NCI-H226 (cell line): ENCODE results near the gene NECAB3.
"Not testable (repeated sequence)": the region's sequence is repeated elsewhere in the genome, so short reads cannot be mapped to it uniquely, and the experiment has no call there.

Source experiments
- DNase-seq: peaks from one replicate; pipeline ENCODE4 v3.0.0-alpha.2; 2015

Gene NECAB3, protein sequence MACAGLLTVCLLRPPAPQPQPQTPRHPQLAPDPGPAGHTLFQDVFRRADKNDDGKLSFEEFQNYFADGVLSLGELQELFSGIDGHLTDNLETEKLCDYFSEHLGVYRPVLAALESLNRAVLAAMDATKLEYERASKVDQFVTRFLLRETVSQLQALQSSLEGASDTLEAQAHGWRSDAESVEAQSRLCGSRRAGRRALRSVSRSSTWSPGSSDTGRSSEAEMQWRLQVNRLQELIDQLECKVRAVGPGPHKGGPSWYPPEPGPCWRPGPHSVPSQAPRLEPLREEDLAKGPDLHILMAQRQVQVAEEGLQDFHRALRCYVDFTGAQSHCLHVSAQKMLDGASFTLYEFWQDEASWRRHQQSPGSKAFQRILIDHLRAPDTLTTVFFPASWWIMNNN

DNA sequence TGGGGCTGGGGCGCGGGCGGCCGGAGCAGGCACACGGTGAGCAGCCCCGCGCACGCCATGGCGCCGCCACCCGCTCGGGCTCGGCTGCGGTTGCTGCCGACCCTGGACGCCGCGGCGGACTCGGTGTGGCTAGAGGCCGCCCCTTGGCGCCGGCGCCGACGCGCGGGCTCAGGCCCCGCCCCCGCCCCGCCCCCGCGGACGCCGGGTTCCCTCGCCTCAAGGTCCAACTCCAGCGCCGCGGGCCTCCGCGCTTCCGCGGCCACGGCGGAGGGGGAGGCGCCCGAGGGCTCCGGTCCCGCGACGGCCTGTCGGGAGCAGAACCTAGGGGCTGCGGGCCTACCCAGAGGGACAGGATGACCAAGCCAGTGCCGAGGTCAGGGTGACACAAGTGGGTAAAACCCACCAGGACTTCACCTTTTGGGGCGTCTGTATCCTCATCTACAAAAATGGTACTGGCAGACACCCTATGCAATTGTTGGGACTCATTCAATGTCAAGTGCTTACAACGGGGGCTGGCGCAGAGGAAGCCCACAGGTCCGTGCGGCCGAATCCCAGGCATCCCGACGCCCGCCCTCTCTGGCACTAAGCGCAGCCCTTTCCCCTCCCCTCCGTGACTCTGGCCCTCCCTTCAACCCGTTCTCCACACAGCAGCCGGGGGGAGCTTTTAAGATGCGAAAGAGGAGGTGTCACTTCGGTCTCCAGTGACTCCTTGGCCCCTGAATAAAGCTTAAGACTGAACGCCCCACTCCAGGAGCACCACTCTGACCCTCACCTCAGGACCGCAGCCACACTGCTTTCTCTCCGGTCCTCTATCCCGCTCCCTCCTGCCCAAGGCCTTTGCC is at the start of gene NECAB3:
TSS of gene NECAB3 (minus strand) at position 135 of the 842 bp plus-strand sequence. CDS start at position 59, 76 bp downstream.
- DNase-seq = peak; percentile 45

DNA sequence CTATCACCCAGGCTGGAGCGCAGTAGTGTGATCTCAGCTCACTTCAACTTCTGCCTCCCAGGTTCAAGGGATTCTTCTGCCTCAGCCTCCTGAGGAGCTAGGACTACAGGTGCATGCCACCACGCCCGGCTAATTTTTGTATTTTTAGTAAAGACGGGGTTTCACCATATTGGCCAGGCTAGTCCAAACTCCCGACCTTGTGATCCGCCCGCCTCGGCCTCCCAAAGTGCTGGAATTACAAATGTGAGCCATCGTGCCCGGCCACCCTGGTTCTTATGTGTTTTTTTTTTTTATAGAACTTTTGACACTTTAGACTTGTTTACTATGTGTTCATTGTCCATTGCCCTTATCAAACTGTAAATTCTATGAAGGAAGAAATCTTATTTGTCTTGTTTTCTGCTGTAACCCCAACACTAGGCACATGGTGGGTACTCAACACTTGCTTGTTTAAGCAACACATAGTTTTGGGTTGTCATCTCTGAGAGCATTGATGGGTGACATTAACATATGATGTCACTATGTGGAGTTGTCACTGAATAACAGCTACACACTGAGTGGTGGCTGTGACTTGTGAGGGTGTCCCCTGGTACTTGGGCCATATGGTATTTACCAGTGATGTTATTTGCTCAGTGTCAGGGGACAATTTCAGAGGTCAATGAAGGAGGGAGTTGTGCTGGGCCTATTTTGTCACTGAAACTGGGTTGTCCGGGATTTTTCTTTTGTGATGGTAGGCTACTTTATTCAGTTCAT is 47.3 kb upstream of the NECAB3 start:
- no peak for DNase-seq

DNA sequence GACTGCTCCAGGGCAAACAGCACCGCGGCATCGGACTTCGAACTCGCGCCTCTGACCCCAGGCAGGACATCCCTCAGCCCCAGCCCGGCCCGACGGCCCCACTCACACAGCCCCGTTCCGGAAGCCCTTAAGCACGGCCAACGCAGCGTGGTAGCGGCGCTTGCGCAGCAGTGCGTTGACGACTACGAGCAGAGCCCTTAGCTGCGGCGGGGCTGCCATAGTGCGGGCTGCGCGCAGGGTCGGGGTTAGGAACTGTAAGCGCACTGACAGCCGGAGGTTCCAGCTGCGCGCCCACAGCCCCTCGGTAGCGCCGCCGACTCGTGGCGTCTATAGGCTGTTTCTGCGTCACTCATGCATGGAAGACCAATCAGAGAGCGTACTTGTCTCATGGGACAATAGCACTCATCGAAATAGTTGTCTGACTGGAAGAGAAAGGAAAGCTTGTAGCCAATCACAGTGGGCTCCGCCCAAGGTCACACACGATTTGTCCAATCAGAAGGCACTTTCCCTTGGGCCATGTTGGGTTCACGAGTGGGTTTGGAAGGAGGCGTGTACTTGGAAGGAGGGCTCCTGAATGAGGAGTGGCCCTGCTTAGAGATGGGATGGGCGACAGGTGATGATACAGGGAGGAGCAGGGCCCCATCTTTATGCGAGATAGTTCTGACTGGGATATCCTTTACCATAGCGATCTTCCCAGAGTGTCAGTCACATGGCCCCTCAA is 45.9 kb upstream of the NECAB3 start, which contains the start of gene PXMP4:
TSS of gene PXMP4 (minus strand) at position 322 of the 721 bp plus-strand sequence. CDS start at position 219, 103 bp downstream.
- peak; percentile 99 for DNase-seq

DNA sequence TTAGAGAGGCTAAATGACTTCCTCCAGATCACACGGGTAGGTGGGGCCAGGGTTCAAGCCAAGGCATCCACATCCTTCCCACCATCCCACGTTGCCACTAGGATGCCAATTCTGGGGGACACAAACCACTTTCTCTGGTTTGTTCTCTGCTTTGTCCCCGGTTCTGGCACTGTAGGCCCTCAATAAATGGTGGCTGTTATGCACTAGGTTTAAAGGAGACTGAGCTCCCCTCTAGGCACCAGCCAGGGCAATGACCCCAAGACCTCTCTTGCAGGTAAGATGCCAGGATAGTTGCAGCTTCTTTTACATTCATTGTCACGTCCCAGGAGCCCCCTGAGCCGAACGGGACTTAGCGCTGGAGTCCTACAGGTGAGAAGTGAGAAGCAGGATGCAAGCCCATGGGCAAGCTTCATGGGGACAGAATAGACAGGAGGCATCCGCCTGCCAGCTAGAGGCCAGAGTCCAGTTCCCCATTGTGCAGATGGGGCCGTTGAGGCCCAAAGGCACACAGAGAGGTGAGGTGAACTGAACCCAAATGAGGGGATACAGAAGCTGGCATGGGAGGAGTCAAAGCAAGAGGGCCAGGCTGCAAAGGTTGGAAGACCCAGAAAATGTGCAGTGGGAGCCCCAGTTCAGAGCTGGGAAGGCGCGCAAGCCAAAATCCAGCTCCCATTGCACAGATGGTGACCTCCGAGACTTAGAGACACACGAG is 45.2 kb upstream of the NECAB3 start:
- DNase-seq = no peak

DNA sequence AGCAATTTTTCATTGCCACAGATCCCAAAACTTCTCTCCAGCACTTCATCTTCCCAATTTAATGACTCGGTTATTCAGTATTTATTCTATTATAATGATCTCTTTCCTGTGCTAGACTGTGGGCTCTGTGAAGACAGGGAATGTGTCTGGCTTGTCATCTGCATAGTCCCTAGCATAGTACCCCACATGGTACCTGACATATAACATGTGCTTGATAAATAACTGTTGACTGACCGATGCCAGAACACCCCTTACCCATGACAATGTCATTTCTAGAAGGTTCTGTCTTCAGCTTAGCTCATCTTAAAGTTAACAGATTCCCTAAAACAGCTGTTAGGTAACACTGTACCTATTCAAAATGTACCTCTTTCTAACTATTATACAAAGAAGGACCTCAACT is 42.3 kb upstream of the NECAB3 start:
- no peak for DNase-seq

DNA sequence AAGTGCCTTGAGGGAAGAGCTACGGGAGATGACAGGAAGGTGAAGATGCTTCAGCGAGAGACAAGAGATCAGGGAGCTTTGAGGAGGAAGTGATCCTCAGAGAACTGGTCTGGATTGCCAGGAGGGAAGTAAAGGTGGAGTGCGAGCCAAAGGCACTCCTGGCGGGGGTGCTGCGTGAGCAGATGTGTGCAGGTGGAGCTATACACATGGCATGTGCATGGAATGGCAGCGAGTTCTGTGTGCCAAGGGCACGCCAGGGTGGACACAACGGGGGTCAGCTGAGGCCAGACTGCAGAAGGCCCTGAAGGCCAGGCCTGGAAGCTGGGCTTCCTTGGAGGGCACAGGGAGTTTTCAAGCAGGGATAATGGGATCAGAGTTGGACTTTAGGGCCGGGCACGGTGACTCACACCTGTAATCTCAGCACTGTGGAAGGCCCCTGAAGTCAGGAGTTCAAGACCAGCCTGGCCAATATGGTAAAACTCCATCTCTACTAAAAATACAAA is 39.7 kb upstream of the NECAB3 start:
- no peak for DNase-seq

DNA sequence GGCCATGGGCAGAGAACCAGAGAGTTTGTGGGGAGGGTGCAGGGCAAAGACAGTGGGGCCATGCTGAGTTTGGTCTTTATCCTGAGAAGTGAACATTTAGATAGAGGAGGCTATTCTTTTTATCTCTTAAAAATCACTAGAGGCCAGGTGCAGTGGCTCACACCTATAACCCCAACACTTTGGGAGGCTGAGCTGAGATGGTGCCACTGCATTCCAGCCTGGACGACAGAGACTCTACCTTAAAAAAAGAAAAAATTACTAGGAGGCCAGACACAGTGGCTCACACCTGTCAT is 37.2 kb upstream of the NECAB3 start:
- DNase-seq = no peak

DNA sequence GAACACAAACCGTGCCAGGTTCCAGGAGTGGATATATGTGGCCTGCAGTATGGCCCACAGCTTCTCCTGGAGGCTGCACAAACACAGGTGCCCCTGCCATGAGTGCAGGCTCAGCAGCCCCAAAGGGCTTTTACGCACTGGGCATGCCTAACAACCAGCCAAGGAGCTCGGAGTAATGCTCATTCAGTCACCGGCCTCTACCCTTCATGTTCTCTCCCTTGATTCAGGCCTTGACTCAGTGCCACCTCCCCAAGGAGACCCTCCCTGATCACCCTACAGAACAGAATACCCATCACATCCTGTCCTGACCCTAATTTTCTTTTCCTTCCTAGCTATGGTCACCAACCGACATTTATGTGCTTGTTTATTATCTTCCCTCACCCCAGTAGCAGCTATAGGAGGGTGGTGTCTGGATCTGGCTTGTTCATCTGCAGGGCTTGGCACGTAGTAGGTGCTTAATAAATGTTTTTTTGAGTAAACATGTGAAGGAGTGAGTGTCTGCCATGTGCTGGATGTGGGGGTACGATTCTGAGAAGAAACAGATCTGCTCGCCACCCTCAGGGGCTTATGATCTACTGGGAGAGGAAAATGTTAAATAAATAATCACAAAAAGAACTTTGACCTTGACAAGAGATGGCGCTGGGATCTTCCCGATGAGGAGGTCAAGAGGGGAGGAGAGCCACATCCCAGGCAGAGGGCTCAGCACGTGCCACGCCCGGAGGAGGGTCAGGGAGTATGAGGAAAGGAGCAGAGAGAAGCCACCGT is 36.6 kb upstream of the NECAB3 start:
- DNase-seq = no peak

DNA sequence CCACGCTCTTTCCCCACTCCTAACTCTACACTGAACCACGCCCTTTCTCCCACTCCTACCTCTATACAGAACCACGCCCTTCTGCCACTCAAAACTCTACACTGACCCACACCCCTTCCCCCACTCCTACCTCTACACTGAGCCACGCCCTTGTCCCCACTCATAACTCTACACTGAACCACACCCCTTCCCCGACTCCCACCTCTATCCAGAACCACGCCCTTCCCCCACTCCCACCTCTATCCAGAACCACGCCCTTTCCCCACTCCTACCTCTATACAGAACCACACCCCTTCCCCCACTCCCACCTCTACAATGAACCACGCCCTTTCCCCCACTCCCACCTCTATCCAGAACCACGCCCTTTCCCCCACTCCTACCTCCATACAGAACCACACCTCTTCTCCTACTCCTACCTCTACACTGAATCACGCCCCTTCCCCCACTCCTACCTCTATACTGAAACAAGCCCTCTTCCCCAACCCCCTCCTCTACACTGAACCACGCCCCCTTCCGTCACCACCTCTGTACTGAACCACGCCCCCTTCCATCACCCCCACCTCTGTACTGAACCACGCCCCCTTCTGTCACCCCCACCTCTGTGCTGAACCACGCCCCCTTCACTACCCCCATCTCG is 35.8 kb upstream of the NECAB3 start:
- no peak for DNase-seq

DNA sequence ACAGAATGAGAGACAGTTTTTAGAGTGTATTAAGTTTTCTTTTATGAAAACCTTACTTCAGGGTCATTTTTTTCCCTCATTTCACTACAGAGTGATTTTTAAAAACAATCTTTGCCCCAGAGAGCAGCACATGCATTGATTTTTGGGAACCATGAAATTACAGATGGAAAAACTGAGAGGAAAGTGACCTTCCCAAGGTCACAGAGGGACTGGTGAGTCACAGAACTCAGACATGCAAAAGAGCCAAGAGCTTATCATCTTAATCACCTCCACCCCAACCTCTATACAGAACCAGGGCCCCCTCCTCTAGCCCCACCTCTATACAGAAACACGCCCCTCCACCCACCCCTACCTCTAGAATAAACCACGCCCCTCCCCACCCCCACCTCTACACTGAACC is 35.2 kb upstream of the NECAB3 start:
- DNase-seq = no peak

DNA sequence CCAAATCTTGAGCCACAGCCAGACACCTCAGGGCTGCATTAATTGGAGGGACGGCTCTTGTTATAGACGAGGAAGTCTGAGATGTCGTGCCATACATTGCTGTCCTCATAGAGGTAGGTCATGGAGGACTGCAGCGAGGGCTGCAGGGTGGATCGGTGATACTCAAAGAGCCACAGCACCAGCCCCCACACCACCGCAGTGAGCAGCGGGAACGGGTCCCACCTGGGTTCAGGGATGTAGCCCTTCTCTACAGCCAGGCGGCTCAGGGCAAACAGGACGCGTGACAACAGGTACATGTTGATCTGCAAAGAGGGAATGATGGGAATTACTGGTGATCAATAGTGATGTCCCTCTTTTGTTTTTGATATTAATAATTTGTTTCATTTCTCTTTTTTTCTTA is 33.4 kb upstream of the NECAB3 start:
- DNase-seq = no peak

DNA sequence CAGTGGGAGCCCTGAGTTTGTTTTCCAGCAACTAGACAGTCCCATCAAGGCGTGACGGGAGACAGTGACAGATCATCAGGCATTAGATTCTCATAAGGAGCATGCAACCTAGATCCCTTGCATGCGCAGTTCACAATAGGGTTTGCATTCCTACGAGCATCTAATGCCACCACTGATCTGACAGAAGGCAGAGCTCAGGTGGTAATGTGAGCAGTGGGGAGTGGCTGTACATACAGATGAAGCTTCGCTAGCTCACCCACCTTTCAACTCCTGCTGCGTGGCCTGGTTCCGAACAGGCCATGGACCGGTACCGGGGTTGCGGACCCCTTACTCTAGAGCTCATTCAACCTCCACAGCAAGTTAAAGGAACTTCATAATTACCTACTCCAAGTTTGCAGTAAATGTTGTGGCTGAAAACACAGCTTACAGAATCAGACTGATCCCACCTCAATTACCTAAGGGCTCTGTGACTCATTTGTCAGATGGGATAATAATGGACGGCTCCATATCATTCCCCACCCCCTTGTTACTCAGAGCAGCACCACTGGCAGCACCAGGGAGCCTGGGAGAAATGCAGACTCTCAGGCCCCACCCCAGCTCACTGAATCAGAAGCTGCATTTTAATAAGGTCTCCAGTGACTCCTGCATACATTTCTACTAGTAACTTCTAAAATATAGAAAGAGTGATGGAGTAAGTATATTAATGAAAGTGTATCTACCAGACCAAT is 30.1 kb upstream of the NECAB3 start:
- DNase-seq = peak; percentile 34

DNA sequence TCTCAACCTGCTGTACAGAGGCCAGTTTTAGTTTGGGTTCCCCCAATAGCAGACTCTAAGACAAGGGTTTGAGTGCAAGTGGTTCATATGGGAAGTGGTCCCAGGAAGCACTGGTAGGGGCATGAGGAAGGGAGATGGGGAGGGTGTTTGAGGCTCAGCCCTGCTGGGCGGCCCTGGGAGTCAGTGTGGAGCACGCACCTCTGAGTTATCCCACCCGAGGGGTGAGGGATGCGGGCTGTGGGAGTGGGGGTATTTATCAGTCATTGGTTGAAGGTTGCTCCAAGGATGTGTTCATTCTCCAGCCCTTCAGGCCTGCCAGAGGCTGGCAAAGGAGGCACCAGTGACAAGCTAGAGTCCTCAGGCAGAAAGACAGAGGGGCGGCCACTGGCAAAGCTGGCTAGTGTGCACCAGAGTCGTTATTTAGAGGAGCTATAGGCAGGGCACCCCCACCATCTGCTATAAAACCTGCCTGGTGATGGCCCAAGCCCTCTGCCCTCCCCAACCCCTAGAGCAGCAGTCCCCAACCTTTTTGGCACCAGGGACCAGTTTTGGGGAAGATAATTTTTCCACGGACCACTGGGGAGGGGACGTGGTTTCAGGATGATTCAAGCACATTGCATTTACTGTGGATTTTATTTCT is 29.4 kb upstream of the NECAB3 start:
- DNase-seq = no peak

DNA sequence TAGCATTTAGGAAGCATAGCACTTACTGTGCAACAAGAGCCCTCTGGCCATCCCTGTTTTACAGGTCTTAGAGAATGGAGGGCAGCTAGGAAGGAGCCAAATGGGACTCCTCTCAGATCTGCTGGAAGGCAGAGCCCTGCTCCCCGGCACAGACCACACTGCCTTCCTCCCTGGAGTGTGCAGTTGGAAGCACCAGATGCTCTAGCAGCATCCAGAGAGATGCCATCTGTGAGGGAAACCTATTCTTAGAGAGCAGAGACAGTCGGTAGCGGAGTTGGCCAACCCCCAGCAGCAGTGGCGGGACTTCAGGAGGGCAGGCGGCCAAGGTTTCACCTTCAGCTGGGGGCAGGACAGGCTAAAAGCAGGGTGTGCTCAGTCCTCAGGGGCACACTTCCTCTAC is 28.6 kb upstream of the NECAB3 start:
- no peak for DNase-seq

DNA sequence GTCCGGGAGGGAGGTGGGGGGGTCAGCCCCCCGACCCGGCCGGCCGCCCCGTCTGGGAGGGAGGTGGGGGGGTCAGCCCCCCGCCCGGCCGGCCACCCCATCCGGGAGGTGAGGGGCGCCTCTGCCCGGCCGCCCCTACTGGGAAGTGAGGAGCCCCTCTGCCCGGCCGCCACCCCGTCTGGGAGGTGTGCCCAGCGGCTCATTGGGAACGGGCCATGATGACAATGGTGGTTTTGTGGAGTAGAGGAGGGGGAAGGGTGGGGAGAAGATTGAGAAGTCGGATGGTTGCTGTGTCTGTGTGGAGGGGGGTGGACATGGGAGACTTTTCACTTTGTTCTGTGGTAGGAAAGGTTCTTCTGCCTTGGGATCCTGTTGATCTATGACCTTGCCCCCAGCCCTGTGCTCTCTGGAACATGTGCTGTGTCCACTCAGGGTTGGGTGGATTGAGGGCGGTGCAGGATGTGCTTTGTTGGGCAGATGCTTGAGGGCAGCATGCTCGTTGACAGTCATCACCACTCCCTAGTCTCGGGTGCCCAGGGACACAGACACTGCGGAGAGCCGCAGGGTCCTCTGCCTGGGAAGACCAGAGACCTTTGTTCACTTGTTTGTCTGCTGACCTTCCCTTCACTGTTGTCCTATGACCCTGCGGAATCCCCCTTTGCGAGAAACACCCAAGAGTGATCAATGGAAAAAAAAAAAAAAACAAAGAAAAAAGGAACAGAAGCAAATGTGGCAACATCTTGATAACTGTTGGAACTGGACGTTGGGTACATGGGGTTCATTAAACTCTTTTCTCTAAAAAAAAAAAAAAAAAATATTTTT is 27.6 kb upstream of the NECAB3 start:
- no peak for DNase-seq

DNA sequence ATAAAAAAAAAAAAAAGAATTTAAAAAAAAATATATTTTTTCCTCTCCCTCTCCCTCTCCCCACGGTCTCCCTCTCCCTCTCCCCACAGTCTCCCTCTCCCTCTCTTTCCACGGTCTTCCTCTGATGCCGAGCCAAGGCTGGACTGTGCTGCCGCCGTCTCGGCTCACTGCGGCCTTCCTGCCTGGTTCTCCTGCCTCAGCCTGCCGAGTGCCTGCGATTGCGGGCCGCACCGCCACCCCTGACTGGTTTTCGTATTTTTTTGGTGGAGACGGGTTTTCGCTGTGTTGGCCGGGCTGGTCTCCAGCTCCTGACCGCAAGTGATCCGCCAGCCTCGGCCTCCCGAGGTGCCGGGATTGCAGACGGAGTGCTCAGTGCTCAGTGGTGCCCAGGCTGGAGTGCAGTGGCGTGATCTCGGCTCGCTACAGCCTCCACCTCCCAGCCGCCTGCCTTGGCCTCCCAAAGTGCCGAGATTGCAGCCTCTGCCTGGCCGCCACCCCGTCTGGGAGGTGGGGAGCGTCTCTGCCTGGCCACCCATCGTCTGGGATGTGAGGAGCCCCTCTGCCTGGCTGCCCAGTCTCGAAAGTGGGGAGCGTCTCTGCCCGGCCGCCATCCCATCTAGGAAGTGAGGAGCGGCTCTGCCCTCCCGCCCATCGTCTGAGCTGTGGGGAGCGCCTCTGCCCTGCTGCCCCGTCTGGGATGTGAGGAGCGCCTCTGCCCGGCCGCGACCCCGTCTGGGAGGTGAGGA is 26.6 kb upstream of the NECAB3 start:
- DNase-seq = not testable (repeated sequence)

DNA sequence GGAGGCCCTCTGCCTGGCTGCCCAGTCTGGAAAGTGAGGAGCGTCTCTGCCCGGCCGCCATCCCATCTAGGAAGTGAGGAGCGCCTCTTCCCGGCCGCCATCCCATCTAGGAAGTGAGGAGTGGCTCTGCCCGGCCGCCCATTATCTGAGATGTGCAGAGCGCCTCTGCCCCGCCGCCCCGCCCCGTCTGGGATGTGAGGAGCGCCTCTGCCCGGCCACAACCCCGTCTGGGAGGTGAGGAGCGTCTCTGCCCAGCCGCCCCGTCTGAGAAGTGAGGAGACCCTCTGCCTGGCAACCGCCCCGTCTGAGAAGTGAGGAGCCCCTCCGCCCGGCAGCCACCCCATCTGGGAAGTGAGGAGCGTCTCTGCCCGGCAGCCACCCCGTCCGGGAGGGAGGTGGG is 24.7 kb upstream of the NECAB3 start:
- DNase-seq = not testable (repeated sequence)

DNA sequence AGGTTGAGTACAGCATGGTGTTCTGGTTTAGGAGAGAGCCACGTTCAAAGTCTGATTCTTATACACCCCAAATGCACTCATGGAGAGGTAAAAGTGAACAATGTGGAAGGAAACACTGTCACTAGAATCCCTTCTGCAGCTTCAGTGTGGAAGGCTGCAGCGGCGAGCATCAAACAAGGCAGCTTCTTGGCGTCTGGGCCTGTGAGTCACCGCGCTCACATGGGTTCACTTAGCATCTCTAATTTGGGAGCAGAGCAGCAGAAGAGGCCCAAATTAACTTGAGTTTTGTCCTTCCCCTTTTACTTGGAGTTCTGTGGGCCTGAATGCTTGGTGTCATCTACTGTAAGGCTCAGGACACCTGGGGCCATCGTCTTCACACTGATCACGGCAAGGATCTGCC is 22.9 kb upstream of the NECAB3 start:
- DNase-seq = no peak
